KMS-11 (cell line): Measurements from ENCODE around the gene SF3B1.

Source experiments
- H2AFZ ChIP-seq: fragments of 200-600 bp; sonication (generic); 2 replicates; pipeline ENCODE4 v1.6.1; 2016; ENCODE audit warnings: antibody characterized with exemption, mixed run types, low read depth
- H3K27ac ChIP-seq: fragments of 200-600 bp; sonication (generic); 2 replicates; pipeline ENCODE4 v1.6.1; 2016; ENCODE audit warnings: mild to moderate bottlenecking, mixed run types
- H3K27me3 ChIP-seq: fragments of 200-600 bp; sonication (generic); 2 replicates; pipeline ENCODE4 v1.6.1; 2017; ENCODE audit warnings: mild to moderate bottlenecking, low read depth, mixed run types, moderate library complexity; ENCODE audit not compliant: insufficient read depth
- H3K36me3 ChIP-seq: fragments of 200-600 bp; sonication (generic); 2 replicates; pipeline ENCODE4 v1.6.1; 2017; ENCODE audit warnings: mild to moderate bottlenecking, mixed run types; ENCODE audit not compliant: insufficient read depth
- H3K4me1 ChIP-seq: fragments of 200-600 bp; sonication (generic); 2 replicates; pipeline ENCODE4 v1.6.1; 2016; ENCODE audit warnings: mild to moderate bottlenecking, low read depth, mixed run types; ENCODE audit not compliant: poor library complexity, severe bottlenecking
- H3K4me2 ChIP-seq: fragments of 200-600 bp; sonication (generic); 2 replicates; pipeline ENCODE4 v1.7.0; 2016; ENCODE audit warnings: mild to moderate bottlenecking, mixed run types
- H3K4me3 ChIP-seq: fragments of 200-600 bp; sonication (generic); IDR thresholded peaks from 2 replicates; pipeline ENCODE4 v1.6.1; 2017; ENCODE audit warnings: low read depth, low read length, mixed read lengths; ENCODE audit not compliant: insufficient read depth
- H3K79me2 ChIP-seq: fragments of 200-600 bp; sonication (generic); 2 replicates; pipeline ENCODE4 v1.6.1; 2016; ENCODE audit warnings: low read depth, mixed run types; ENCODE audit not compliant: insufficient read depth
- H3K9ac ChIP-seq: fragments of 200-600 bp; sonication (generic); 2 replicates; pipeline ENCODE4 v1.6.1; 2016; ENCODE audit warnings: mild to moderate bottlenecking, mixed run types
- H4K20me1 ChIP-seq: fragments of 200-600 bp; sonication (generic); 2 replicates; pipeline ENCODE4 v1.6.1; 2016; ENCODE audit warnings: mild to moderate bottlenecking, mixed run types; ENCODE audit not compliant: insufficient read depth
- TF ChIP-seq, protein P1 (sequence below): fragments of 200-600 bp; sonication (generic); conservative IDR thresholded peaks from 2 replicates; pipeline ENCODE4 v1.6.1; 2017; ENCODE audit warnings: low read depth, mild to moderate bottlenecking, antibody characterized with exemption, low read length, moderate library complexity, mixed read lengths

SF3B1 gene

DNA sequence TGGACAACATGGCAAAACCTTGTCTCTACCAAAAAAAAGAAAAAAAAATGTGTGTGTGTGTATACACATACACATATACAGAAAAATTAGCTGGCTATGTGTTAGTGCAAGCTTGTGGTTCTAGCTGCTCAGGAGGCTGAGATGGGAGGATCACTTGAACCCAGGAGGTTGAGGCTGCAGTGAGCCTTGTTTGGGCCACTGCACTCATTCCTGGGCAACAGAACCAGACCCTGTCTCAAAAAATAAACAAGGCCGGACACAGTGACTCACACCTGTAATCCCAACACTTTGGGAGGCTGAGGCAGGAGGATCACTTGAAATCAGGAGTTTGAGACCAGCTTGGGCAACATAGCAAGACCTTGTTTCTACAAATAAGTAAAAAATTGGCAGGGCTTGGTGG, 20.6 kb upstream of the SF3B1 start:
- Histone ChIP-seq H3K9ac (no peak overlapping the region), H3K79me2 (peaks cover 58% of the 10 kb centered on the region), H3K4me3 (no peak overlapping the region), H3K4me1 (peaks cover 20% of the 10 kb centered on the region), H3K27me3 (no peaks in the 10 kb centered on the region), H3K36me3 (peaks cover 3% of the 10 kb centered on the region; the same call in 1 of the 2 replicates), H2AFZ (no peak overlapping the region), H3K27ac (no peak overlapping the region), H3K4me2 (no peak overlapping the region), H4K20me1 (peaks cover 6% of the 10 kb centered on the region; the same call in 1 of the 2 replicates)
- TF ChIP-seq, protein P1, sequence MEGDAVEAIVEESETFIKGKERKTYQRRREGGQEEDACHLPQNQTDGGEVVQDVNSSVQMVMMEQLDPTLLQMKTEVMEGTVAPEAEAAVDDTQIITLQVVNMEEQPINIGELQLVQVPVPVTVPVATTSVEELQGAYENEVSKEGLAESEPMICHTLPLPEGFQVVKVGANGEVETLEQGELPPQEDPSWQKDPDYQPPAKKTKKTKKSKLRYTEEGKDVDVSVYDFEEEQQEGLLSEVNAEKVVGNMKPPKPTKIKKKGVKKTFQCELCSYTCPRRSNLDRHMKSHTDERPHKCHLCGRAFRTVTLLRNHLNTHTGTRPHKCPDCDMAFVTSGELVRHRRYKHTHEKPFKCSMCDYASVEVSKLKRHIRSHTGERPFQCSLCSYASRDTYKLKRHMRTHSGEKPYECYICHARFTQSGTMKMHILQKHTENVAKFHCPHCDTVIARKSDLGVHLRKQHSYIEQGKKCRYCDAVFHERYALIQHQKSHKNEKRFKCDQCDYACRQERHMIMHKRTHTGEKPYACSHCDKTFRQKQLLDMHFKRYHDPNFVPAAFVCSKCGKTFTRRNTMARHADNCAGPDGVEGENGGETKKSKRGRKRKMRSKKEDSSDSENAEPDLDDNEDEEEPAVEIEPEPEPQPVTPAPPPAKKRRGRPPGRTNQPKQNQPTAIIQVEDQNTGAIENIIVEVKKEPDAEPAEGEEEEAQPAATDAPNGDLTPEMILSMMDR = no peak

DNA sequence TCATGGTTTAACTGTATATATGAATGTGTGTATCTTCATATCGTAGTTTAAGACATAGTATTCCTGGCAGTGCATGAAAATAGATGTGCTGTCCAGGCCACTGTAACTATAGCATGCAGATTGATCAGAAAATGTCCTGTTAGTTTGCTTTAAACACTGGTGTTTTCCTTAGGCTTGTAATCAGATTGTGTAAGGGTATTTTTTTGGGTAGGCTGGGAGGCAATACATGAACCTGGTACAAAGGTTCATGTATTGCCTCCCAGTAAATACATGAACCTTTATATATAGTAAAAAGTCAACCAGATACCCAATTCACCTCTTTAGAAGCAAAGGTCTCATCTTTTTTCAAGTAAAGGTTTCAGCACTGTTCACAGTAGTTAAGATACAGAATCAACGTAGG, 20.1 kb upstream of the SF3B1 start:
- TF ChIP-seq, protein P1 = no peak
- Histone ChIP-seq H3K9ac (no peak overlapping the region), H3K4me2 (peak overlapping the region; percentile 89), H3K27ac (no peak overlapping the region), H2AFZ (no peak overlapping the region), H4K20me1 (peaks cover 6% of the 10 kb centered on the region; the same call in 1 of the 2 replicates), H3K4me3 (no peak overlapping the region), H3K27me3 (no peaks in the 10 kb centered on the region), H3K4me1 (peaks cover 20% of the 10 kb centered on the region), H3K36me3 (no peaks in the 10 kb centered on the region), H3K79me2 (peaks cover 58% of the 10 kb centered on the region)

DNA sequence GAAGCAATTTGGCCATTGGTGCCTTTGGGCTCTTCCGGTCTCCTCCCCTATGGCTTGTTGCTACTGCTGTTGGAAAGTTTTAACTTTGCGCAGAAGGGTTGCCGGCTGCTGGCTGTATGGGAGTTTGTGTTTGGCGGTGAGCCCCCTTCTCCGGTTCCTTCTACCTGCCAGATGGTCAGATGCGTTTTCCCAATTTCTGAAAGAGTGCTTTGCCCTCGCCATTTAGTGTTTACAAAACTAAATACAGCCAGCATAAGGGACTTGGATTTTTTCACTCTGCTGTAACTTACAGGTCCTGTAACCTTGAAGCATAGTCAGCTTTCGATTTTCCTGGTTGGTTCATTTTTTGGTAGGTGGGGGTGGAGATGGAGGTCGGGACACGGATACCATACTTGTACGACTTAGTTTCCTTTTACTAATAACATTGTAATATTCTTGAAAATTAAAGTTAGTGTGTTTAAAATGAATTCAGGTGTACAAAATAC, 19.1 kb upstream of the SF3B1 start:
- TF ChIP-seq, protein P1 = no peak
- Histone ChIP-seq H3K4me2 (peak overlapping the region; percentile 89), H3K36me3 (no peaks in the 10 kb centered on the region), H4K20me1 (peaks cover 6% of the 10 kb centered on the region; the same call in 1 of the 2 replicates), H3K4me3 (peak overlapping the region; percentile 73), H3K9ac (peak overlapping the region; percentile 77), H2AFZ (peak overlapping the region; percentile 93), H3K79me2 (peaks cover 51% of the 10 kb centered on the region), H3K4me1 (peaks cover 20% of the 10 kb centered on the region), H3K27ac (peak overlapping the region; percentile 82), H3K27me3 (no peaks in the 10 kb centered on the region)

DNA sequence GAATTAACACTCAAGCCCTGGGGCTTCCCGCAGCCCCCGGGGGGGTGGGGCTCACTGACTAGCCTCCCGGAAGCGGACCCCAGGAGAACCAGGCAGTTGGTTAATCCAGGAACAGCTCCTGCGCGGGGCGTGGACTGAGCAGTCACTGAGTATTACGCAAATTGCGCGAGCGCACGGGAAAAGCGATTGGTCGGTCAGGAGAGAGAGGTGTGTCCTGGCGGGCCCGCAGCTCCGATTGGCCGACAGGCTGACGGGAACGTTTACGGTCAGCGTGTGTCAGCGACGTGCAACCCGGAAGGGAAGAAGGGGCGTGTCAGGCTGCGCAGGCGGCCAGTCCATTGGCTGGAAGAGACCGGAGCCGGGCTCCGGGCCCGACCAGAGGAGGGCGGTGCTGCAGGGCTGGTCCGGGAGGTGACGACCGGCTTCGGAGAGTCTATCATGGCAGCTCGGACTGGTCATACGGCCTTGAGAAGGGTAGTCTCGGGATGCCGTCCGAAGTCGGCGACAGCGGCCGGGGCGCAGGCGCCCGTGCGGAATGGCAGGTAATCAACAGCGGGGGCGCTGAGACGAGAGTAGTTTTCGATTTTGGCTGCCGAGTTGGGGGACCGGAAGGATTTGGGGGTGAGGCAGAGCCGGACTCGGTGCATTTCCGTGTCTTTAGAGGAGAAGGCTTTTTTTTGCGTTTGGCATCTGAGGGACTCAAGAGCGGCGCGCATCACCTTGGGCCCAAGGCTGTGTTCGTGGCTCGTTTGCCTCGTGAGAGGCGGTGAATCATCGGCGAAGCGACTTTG, 18.5 kb upstream of the SF3B1 start, which contains the start of gene COQ10B:
Gene COQ10B, plus strand, starts transcription at position 430 of the 791 bp plus-strand sequence. Its CDS starts 9 bp downstream, at position 439.
- Histone ChIP-seq H3K4me2 (peak within 1 kb of the TSS; percentile 92), H3K36me3 (no peaks in the 10 kb centered on the region), H3K4me3 (peak within 1 kb of the TSS; percentile 73), H3K79me2 (peaks cover 45% of the 10 kb centered on the region), H3K4me1 (peaks cover 20% of the 10 kb centered on the region), H2AFZ (peak within 1 kb of the TSS; percentile 93), H3K27me3 (no peaks in the 10 kb centered on the region), H3K9ac (peak within 1 kb of the TSS; percentile 77), H3K27ac (peak within 1 kb of the TSS; percentile 82), H4K20me1 (peaks cover 1% of the 10 kb centered on the region; the same call in 1 of the 2 replicates)
- TF ChIP-seq, protein P1 = no peak
